Thyroid gland (tissue), 4 donors: ENCODE results near the gene SLC9A7. TPM values are rescaled to one million over a fixed set of nuclear protein-coding genes. Genes with fewer than 3 reads are reported as not detected.

Experiments
- DNase-seq, 2 donors: peaks; one replicate each; pipeline ENCODE4 v3.0.0-alpha.2; 2019
- H3K27ac ChIP-seq, 3 donors: fragments of 200-600 bp; sonication (generic); 1 replicate in 2 of 3; 2 replicates in 1 of 3; pipeline ENCODE4 v1.5.1; 2016 to 2019; ENCODE audit warnings: mild to moderate bottlenecking in 1 of 3, moderate library complexity in 1 of 3
- H3K27me3 ChIP-seq: fragments of 200-600 bp; sonication (generic); one replicate; pipeline ENCODE4 v1.5.1; 2019
- H3K36me3 ChIP-seq, 2 donors: fragments of 200-600 bp; sonication (generic); one replicate each; pipeline ENCODE4 v1.5.1; 2016 to 2019
- H3K4me1 ChIP-seq, 2 donors: fragments of 200-600 bp; sonication (generic); one replicate each; pipeline ENCODE4 v1.5.1; 2017 to 2019
- H3K4me3 ChIP-seq, 3 donors: fragments of 200-600 bp; sonication (generic); replicated peaks in 1 of 3; 1 replicate in 2 of 3; 2 replicates in 1 of 3; pipeline ENCODE4 v1.5.1; 2016; ENCODE audit warnings: mild to moderate bottlenecking in 1 of 3
- H3K9me3 ChIP-seq: fragments of 200-600 bp; sonication (generic); one replicate; pipeline ENCODE4 v1.5.1; 2017
- POLR2A ChIP-seq, 2 donors: fragments of 450-650 bp; IDR thresholded peaks; one replicate each; pipeline ENCODE4 v1.6.1; 2017; ENCODE audit warnings: antibody characterized with exemption in 2 of 2, mild to moderate bottlenecking in 2 of 2, moderate library complexity in 1 of 2
- whole genome bisulfite sequencing, 2 donors: methylation state at CpG; one replicate each; pipeline ENCODE4 v1.1.5; 2017; 5-methylcytosine and 5-hydroxymethylcytosine counted together
- intact Hi-C: fragments of 100-400 bp; cut with DNase I; formaldehyde crosslinking; loops from one replicate; pipeline ENCODE4 v1.15.1; 2023
- total RNA-seq, 4 donors: library from RNA; depleted of rRNA; stranded (reverse); fragments of >200 nt; gene quantifications; one replicate each; pipeline ENCODE4 v1.2.3, GENCODE V29; 2016
- TF ChIP-seq, protein P1 (sequence below), 6 experiments: fragments of 200-600 bp in 3 of 6; fragments of 450-650 bp in 3 of 6; sonication (generic) in 3 of 6; IDR thresholded peaks; one replicate each; pipeline ENCODE4 v1.5.1; 2016 to 2019; ENCODE audit warnings: antibody characterized with exemption in 6 of 6, mild to moderate bottlenecking in 2 of 6, inconsistent platforms in 1 of 6, moderate library complexity in 1 of 6

Gene SLC9A7
- total RNA-seq, 4 donors from 2014 or later: 18.4 to 35.5 (median 26.3) TPM

DNA sequence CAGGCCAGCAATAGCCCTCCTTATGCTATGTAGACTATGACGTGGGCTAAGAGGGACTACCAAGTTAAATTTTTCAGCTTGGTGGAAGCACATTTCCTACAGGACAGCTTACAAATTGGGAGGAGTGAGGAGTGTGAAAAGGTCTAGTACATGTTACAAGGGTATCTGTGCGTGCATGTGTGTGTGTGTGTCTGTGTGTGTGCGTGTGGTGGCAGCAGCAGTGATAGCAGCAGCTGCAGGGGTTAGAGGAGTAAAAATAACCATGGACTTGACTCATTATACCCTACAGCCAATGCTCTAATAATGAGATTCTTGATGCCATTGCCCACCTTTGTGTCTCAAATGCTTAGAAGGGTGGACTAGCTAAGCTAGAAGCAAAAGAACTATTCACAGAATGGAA lies 88.6 kb downstream of the SLC9A7 start:
- no peak for DNase-seq
- Histone ChIP-seq H3K4me3 (no peak overlapping the region), H3K27ac (no peak overlapping the region), H3K27me3 (no peaks in the 10 kb centered on the region), H3K36me3 (no peaks in the 10 kb centered on the region), H3K4me1 (no peaks in the 10 kb centered on the region), H3K9me3 (no peaks in the 10 kb centered on the region)
- intact Hi-C loops: no loop called here
- TF ChIP-seq, protein P1, sequence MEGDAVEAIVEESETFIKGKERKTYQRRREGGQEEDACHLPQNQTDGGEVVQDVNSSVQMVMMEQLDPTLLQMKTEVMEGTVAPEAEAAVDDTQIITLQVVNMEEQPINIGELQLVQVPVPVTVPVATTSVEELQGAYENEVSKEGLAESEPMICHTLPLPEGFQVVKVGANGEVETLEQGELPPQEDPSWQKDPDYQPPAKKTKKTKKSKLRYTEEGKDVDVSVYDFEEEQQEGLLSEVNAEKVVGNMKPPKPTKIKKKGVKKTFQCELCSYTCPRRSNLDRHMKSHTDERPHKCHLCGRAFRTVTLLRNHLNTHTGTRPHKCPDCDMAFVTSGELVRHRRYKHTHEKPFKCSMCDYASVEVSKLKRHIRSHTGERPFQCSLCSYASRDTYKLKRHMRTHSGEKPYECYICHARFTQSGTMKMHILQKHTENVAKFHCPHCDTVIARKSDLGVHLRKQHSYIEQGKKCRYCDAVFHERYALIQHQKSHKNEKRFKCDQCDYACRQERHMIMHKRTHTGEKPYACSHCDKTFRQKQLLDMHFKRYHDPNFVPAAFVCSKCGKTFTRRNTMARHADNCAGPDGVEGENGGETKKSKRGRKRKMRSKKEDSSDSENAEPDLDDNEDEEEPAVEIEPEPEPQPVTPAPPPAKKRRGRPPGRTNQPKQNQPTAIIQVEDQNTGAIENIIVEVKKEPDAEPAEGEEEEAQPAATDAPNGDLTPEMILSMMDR (IDR thresholded peaks at IDR 0.05): no peak
- TF ChIP-seq POLR2A (IDR thresholded peaks at IDR 0.05): no peak
- 89 to 100% methylated on average over 3 of the region's 3 CpGs for WGBS, 2 donors

DNA sequence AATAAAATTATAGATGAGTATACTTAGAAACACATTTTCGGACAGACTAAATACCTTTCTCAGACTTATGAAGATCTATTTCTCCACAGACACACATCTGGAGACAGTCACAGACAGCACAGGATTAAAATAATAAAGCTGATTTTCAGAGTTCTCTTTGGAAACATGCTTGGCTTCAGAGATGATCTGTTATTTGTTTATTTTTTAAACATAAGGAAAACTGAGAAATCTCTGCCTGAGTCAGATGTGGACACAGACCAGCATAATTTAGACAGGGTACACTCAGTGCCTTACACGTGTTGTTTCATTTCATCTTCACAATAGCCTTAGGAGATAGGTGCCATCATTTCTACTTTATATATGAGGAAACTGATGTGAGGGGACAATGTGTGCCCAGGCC lies 92.1 kb downstream of the SLC9A7 start:
- Histone ChIP-seq H3K36me3 (no peaks in the 10 kb centered on the region), H3K4me1 (no peaks in the 10 kb centered on the region), H3K9me3 (no peaks in the 10 kb centered on the region), H3K27ac (no peak overlapping the region), H3K4me3 (no peak overlapping the region), H3K27me3 (no peaks in the 10 kb centered on the region)
- TF ChIP-seq POLR2A (IDR thresholded peaks at IDR 0.05): no peak
- TF ChIP-seq, protein P1 (IDR thresholded peaks at IDR 0.05): no peak
- 87 to 96% methylated on average over 2 of the region's 2 CpGs for WGBS, 2 donors
- no peak for DNase-seq
- intact Hi-C loops: no loop called here

DNA sequence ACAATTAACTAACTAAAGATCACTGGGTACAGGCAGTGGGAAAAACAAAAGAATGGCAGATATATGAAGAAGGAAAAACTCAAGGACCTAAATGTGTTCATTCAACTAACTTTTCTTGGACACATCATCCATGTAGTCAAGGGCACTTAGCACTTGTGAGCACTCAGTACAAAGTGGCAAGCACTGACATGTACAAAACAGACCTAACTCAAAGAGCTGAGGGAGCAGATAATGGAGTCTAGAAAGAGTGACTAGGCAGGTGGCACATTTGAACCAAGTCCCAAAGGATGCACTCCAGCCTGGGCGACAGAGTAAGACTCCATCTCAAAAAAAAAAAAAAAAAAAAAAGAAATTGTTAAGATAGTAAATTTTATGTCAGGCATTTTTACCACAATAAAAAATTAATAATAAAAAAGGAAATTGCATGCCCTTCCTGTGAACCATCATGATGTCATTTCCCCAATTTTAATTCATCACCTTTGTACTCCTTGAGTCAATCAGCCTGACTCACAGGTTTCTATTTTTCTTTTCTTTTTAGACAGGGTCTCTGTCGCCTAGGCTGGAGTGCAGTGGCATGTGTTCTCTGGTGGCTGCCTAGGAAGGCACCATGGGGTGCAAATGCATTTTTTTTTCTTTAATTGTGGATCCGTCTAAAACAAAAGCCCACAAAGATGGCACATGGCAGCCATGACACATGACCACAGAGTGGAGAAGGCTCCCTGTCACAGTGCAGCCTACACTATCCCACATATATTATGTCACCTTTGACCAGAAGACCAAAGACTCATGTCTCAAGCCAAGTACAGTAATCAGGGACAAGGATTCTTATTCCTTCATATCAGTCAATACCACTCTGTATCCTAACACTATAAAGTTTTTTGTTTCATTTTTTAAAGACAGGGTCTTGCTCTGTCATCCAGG lies 93.4 kb downstream of the SLC9A7 start:
- Histone ChIP-seq H3K4me1 (no peaks in the 10 kb centered on the region), H3K27me3 (no peaks in the 10 kb centered on the region), H3K9me3 (no peaks in the 10 kb centered on the region), H3K4me3 (no peak overlapping the region), H3K27ac (no peak overlapping the region), H3K36me3 (no peaks in the 10 kb centered on the region)
- TF ChIP-seq, protein P1 (IDR thresholded peaks at IDR 0.05): no peak
- TF ChIP-seq POLR2A (IDR thresholded peaks at IDR 0.05): no peak
- DNase-seq: no peak
- intact Hi-C loops: no loop called here
- WGBS, 2 donors: 82 to 89% methylated on average over 3 of the region's 3 CpGs

DNA sequence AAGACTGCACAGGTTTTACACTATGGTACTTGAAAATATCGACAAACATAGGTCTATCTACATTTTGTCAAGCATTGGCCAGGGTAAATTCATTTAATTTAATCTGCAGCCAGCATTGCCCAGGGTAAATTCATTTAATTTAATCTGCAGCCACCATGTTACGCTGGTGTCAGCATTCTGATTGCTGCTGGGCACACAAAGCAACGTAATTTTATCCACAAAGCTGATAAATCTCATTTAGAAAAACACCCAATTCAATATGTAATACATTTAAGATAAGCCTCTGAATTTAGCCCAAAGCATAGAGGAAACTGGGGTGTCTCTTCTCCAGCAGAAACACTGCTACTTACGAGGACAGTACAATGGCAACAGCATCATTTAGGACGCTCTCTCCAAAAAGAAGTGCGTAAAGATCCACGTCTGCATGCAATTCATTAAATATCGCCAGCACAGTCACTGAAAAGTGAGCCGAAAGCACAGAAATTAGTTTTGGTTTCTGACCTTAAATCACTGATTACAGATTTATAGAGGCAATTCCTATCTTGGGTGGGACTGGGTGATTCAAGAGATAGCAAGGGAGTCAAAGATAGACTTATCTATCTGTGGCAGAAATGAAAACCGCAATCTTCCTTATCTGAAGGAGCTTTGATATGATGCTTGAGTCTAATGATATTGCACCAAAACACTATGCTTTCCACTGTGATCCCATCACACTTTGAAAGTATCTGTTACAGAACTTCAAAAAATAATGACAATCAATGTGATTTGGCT lies 96.5 kb downstream of the SLC9A7 start:
- DNase-seq: no peak
- H3K9me3 ChIP-seq: no peaks in the 10 kb centered on the region
- no peaks in the 10 kb centered on the region for H3K4me1 ChIP-seq
- intact Hi-C loops: no loop called here
- H3K27me3 ChIP-seq: no peaks in the 10 kb centered on the region
- WGBS, 2 donors: 92 to 94% methylated on average over 10 of the region's 10 CpGs
- TF ChIP-seq POLR2A (IDR thresholded peaks at IDR 0.05): no peak
- TF ChIP-seq, protein P1 (IDR thresholded peaks at IDR 0.05): no peak
- H3K4me3 ChIP-seq: no peak overlapping the region
- H3K27ac ChIP-seq: no peak overlapping the region
- H3K36me3 ChIP-seq: no peaks in the 10 kb centered on the region

DNA sequence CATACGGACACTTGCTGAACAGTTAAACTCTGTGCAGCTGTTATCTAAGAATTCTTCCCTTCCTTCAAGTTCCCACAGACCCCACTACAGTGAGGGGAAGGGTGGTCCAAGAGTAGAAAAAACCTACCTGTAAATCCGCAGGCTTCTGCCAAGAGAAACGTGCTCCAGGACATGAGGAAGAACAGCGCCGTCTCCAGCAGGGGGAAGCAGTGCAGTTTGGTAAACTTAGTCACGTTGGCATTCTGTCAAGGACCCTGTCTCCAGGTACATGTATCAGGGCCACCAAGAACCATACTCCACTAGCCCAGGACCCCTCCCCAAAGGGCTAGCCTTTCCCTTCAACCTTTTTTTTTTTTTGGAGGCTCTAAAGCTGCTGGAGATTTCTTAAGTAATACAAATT lies 105.4 kb downstream of the SLC9A7 start:
- TF ChIP-seq, protein P1 (IDR thresholded peaks at IDR 0.05): no peak
- TF ChIP-seq POLR2A (IDR thresholded peaks at IDR 0.05): no peak
- H3K36me3 ChIP-seq: no peaks in the 10 kb centered on the region
- no peaks in the 10 kb centered on the region for H3K9me3 ChIP-seq
- intact Hi-C loops: no loop called here
- peaks cover 14 to 19% of the 10 kb centered on the region in 2 donors for H3K4me1 ChIP-seq
- no peaks in the 10 kb centered on the region for H3K27me3 ChIP-seq
- H3K4me3 ChIP-seq: no peak overlapping the region
- no peak overlapping the region for H3K27ac ChIP-seq
- DNase-seq: no peak
- WGBS, 2 donors: 63 to 71% methylated on average over 6 of the region's 6 CpGs
